Neural cell (in vitro differentiated cells): ENCODE results near the gene IL13RA2.

ENCODE experiments used
- CTCF ChIP-seq: fragments of 450-650 bp; IDR thresholded peaks from 2 replicates; pipeline ENCODE4 v1.5.1; 2014; ENCODE audit warnings: antibody characterized with exemption, mild to moderate bottlenecking, moderate library complexity; ENCODE audit not compliant: poor library complexity, severe bottlenecking
- EP300 ChIP-seq: fragments of 450-650 bp; conservative IDR thresholded peaks from 2 replicates; pipeline ENCODE4 v1.6.1; 2014; ENCODE audit warnings: antibody characterized with exemption, mild to moderate bottlenecking, moderate library complexity; ENCODE audit not compliant: poor library complexity, severe bottlenecking
- EZH2 ChIP-seq: fragments of 200-600, 300-800 bp; shearing (Covaris generic), sonication (generic); IDR thresholded peaks from 2 replicates; pipeline ENCODE4 v1.6.1; 2014; ENCODE audit warnings: antibody characterized with exemption, low read length, borderline replicate concordance, mild to moderate bottlenecking; ENCODE audit not compliant: insufficient read depth, poor library complexity, severe bottlenecking
- TF ChIP-seq, protein P1 (sequence below): IDR thresholded peaks from 2 replicates; pipeline ENCODE4 v1.6.1; 2012; ENCODE audit warnings: borderline replicate concordance

DNA sequence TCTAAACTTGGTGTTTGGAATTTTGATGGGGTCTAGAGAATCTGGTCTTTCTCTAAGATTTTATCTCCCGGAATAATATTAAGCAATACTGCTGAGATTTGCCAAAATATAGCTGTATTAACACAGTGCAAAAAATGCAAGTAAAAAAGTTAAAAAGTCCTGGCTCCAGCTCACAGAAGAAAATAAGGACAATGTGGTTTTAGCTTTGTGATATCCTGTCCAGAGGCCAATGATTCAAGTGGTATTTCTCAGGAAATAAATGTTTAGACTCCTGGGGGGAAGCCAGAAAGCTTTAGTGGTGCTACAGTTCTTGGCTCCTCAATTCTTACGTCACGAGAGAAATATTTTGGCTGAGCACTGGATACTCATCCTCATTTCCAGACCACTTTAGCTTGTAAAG lies 40.9 kb upstream of the IL13RA2 start:
- TF ChIP-seq, protein P1, sequence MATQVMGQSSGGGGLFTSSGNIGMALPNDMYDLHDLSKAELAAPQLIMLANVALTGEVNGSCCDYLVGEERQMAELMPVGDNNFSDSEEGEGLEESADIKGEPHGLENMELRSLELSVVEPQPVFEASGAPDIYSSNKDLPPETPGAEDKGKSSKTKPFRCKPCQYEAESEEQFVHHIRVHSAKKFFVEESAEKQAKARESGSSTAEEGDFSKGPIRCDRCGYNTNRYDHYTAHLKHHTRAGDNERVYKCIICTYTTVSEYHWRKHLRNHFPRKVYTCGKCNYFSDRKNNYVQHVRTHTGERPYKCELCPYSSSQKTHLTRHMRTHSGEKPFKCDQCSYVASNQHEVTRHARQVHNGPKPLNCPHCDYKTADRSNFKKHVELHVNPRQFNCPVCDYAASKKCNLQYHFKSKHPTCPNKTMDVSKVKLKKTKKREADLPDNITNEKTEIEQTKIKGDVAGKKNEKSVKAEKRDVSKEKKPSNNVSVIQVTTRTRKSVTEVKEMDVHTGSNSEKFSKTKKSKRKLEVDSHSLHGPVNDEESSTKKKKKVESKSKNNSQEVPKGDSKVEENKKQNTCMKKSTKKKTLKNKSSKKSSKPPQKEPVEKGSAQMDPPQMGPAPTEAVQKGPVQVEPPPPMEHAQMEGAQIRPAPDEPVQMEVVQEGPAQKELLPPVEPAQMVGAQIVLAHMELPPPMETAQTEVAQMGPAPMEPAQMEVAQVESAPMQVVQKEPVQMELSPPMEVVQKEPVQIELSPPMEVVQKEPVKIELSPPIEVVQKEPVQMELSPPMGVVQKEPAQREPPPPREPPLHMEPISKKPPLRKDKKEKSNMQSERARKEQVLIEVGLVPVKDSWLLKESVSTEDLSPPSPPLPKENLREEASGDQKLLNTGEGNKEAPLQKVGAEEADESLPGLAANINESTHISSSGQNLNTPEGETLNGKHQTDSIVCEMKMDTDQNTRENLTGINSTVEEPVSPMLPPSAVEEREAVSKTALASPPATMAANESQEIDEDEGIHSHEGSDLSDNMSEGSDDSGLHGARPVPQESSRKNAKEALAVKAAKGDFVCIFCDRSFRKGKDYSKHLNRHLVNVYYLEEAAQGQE = no peak
- TF ChIP-seq EP300 (no peak), CTCF (no peak), EZH2 (no peak)
